Cardiac fibroblast (primary cell): ENCODE data around the gene FADS3.

Experiments used
- DNase-seq, 2 donors: peaks; one replicate each; pipeline versions ENCODE4 v3.0.0 to v3.0.0-alpha.2; 2010; ENCODE audit warnings: low read depth in 2 of 2
- H3K4me3 ChIP-seq, 2 donors: replicated peaks in 1 of 2; 1 replicate in 1 of 2; 2 replicates in 1 of 2; pipeline ENCODE4 v1.5.1; 2011; ENCODE audit warnings: low read depth in 2 of 2, low read length in 2 of 2, mild to moderate bottlenecking in 2 of 2, moderate library complexity in 1 of 2
- TF ChIP-seq, protein P1 (sequence below): IDR thresholded peaks from one replicate; pipeline ENCODE4 v1.5.1; 2011; ENCODE audit warnings: low read depth, mild to moderate bottlenecking, low read length, inconsistent platforms

FADS3 gene

DNA sequence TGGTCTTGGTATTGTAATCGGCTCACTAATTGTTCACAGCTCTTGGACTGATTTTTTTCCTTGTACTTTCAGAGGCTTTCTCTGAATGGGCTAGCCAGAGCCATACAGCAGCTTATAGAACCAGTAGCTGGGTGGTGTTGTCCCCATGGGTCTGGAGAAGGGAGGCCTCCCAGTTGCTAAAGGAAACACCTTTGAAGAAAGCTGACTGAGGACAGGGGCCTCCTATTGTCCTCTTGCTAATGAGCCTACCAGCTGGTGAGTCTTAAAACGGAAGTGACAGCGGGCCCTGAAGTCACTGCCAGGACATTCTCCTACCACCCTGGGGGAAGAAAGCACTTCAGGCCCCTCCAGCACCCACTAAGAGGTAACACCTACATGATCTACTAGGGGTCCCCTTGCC is 9.9 kb downstream of the FADS3 start:
- peak in 1 of 2 donors; percentile 22 for DNase-seq
- TF ChIP-seq, protein P1, sequence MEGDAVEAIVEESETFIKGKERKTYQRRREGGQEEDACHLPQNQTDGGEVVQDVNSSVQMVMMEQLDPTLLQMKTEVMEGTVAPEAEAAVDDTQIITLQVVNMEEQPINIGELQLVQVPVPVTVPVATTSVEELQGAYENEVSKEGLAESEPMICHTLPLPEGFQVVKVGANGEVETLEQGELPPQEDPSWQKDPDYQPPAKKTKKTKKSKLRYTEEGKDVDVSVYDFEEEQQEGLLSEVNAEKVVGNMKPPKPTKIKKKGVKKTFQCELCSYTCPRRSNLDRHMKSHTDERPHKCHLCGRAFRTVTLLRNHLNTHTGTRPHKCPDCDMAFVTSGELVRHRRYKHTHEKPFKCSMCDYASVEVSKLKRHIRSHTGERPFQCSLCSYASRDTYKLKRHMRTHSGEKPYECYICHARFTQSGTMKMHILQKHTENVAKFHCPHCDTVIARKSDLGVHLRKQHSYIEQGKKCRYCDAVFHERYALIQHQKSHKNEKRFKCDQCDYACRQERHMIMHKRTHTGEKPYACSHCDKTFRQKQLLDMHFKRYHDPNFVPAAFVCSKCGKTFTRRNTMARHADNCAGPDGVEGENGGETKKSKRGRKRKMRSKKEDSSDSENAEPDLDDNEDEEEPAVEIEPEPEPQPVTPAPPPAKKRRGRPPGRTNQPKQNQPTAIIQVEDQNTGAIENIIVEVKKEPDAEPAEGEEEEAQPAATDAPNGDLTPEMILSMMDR, result no peak
- no peak overlapping the region for H3K4me3 ChIP-seq

DNA sequence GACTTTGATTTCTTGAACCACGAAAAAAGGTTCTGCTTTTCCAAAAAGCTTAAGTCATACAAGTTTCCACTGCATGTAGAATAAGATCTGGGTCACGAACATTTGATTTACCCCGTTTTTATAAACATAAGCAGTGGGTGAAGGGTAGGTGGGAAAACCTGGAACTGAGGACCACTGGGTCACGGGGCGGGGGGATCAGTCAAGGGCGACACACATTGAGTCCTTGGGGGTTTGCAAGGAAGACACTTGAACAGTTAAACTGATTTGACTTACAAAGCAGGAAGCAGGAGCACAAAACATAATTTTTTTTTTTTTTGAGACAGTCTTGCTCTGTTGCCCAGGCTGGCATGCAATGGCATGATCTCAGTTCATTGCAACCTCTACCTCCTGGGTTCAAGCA is 10.9 kb downstream of the FADS3 start:
- no peak overlapping the region for H3K4me3 ChIP-seq
- no peak for DNase-seq
- TF ChIP-seq, protein P1, result no peak

DNA sequence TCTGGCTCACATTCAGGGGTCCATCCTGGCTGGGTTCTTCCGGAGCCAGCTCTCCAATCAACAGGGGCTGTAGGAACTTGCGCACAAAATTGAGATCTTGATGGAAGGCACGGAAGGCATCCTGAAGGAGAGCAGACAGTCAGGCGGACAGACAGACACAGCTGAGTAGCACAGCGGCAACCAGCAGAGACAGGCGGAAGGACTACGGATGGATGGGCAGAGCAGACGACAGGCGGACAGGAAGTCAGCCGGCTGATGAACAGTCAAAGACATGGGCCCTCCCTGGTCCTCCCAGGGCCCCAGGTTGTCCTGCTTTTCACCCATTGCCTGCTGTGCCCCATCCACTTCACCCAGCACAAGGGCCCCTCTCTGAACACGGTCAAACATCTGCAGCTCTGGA is 11.3 kb downstream of the FADS3 start:
- H3K4me3 ChIP-seq, result no peak overlapping the region
- no peak for DNase-seq
- TF ChIP-seq, protein P1, result no peak

DNA sequence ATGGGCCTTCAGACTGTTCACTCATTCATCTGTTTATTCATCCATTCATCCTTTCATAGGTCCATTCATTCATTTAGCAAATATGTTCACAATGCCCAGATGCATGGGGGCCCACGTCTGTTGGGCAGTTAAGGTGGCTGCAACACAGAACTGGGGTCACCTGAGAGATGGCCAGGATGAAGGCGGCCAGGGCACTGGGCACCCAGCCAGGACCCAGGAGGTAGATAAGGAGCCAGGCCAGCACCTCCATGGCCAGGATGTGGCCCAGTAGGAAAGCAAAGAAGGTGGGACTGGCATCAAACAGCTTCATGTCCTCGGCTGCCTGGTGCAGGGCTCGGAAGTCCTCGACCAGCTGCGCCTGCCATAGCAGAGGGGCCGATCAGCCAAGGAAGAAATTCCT is 12.2 kb downstream of the FADS3 start:
- no peak for DNase-seq
- TF ChIP-seq, protein P1, result no peak
- no peak overlapping the region for H3K4me3 ChIP-seq

DNA sequence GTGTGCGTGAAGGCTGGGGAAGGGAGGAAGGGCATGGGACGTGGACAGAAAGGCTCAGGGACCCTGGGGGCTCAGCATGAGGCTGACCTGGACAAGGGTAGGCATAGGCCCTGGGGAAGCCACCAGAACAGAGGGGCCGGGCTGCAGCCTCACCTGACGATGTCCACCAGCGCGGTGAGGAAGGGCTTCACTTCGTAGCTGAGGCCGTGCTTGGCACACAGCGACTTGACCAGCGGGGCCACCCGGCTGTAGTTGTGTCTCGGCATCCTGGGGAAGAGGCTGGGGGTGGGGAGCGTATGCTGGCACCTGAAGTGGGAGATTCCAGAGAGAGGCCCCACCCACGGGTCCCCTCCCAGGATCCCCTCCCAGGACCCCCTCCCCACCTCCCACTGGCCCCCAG is 15.6 kb downstream of the FADS3 start:
- DNase-seq, result no peak
- TF ChIP-seq, protein P1, result no peak
- no peak overlapping the region for H3K4me3 ChIP-seq

DNA sequence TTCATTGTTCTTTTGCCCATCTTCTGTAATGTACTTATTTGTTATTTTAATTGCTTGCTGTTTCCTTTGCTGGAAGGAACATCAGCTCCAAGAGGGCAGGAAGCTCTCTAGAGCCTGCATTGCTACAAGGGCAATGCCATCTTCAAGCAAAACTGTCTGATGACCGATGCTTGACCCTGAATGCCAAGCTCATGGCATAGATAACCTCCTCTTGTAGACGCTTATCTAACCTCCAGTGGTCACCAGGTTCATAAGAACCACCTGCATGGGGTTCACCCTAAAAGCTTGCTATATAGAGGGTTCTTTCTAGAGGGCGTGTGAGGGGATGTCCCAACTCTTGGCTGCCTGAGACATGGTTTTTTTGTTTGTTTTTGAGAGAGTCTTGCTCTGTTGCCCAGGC is 16.5 kb downstream of the FADS3 start:
- no peak overlapping the region for H3K4me3 ChIP-seq
- DNase-seq, result no peak
- TF ChIP-seq, protein P1, result no peak

DNA sequence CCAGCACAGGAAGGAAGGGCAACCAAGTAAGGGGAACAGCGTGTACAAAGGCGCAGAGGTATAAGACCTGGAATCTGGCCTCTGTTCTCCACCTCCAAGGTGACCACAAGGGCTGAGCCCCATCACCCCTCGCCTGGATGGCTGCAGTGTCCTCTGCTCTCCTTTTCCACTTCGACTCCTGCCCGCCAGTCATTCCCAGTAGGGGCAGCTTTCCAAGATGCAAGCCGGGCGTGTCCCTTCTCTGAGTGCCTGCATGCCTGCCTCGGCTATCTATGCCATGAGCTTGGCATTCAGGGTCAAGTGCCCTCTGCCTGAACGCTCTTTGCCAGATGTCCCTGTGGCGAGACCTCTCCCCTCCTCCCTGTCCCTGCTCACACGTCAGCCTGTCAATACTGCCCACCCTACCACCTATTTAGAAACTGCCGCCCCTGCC is 17.0 kb downstream of the FADS3 start:
- TF ChIP-seq, protein P1, result no peak
- DNase-seq, result no peak
- no peak overlapping the region for H3K4me3 ChIP-seq
